GM18907 (cell line): ENCODE data around the gene RARRES2.

Experiments
- ATAC-seq: cut with Tn5 transposase; IDR thresholded peaks from one replicate; pipeline ENCODE4 v1.9.1; 2021; ENCODE audit warnings: mild to moderate bottlenecking, moderate library complexity; ENCODE audit not compliant: unreplicated experiment

The RARRES2 gene

GRCh38 chr7:150363370-150363769, 21.9 kb upstream of the RARRES2 start:
- ATAC-seq = no peak

GRCh38 chr7:150361807-150362621, 20.6 kb upstream of the RARRES2 start:
- ATAC-seq = no peak

- no peak for ATAC-seq
These were observed 20.0 kb upstream of the RARRES2 start for GRCh38 chr7:150361402-150361801.

- no peak for ATAC-seq
These were observed 19.1 kb upstream of the RARRES2 start for GRCh38 chr7:150360363-150361058.

- ATAC-seq = no peak
These were observed 18.4 kb upstream of the RARRES2 start for GRCh38 chr7:150359622-150360362.

- no peak for ATAC-seq
These were observed 17.7 kb upstream of the RARRES2 start for GRCh38 chr7:150358988-150359621.

- ATAC-seq = no peak
These were observed 17.0 kb upstream of the RARRES2 start for GRCh38 chr7:150358433-150358832.

GRCh38 chr7:150357771-150358427, 16.5 kb upstream of the RARRES2 start:
- ATAC-seq = peak; percentile 29

- peak; percentile 69 for ATAC-seq
These were observed 15.8 kb upstream of the RARRES2 start for GRCh38 chr7:150357270-150357669.

- ATAC-seq = no peak
These were observed 15.0 kb upstream of the RARRES2 start for GRCh38 chr7:150356265-150356897.

- no peak for ATAC-seq
These were observed 14.2 kb upstream of the RARRES2 start for GRCh38 chr7:150355666-150356059.

- ATAC-seq = no peak
These were observed 10.3 kb upstream of the RARRES2 start for GRCh38 chr7:150351587-150352194.

- ATAC-seq = no peak
These were observed 5.5 kb upstream of the RARRES2 start for GRCh38 chr7:150346922-150347321.

- ATAC-seq = no peak
These were observed 3.6 kb upstream of the RARRES2 start for GRCh38 chr7:150345012-150345411.

GRCh38 chr7:150344299-150344698, 2.9 kb upstream of the RARRES2 start:
- no peak for ATAC-seq

GRCh38 chr7:150343225-150343624, 1.8 kb upstream of the RARRES2 start:
- ATAC-seq = no peak

GRCh38 chr7:150342121-150342408, 636 bp upstream of the RARRES2 start:
- no peak for ATAC-seq

GRCh38 chr7:150340875-150341262, 560 bp downstream of the RARRES2 start:
- ATAC-seq = no peak

- ATAC-seq = no peak
These were observed 1.2 kb downstream of the RARRES2 start for GRCh38 chr7:150340024-150340749.
